Suppressor macrophage (primary cell): ENCODE data around the gene MGAT4A.
"Not testable (repeated sequence)": the region's sequence is repeated elsewhere in the genome, so short reads cannot be mapped to it uniquely, and the experiment has no call there.

Experiments used
- DNase-seq, 4 experiments: peaks; one replicate each; pipeline ENCODE4 v3.0.0-alpha.2; 2020 to 2022

Gene MGAT4A

GRCh38 chr2:98759827-98760625, 29.1 kb upstream of the MGAT4A start:
- DNase-seq = peak; percentile 64 to 87 (median 81)

DNA sequence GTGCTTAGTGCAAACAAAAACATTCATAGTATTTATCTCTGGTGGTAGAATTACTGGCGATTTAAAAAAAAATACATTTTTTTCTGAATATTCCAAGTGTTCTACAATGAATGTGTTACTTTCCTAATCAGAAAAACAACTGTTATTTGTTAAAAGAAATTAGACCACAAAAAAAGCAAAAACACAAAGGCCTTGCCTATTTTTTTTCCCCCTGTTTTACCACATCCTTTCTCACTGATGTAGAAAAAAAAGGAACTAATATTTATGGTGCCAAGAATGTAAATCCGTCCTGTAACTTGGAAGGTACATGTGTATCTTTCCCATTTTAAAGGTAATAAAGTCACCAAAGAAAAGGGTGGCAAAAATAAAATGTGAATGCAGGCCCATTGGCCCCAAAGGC, 28.4 kb upstream of the MGAT4A start:
- DNase-seq = peak in 2 of 4 experiments; percentile 23 to 54

DNA sequence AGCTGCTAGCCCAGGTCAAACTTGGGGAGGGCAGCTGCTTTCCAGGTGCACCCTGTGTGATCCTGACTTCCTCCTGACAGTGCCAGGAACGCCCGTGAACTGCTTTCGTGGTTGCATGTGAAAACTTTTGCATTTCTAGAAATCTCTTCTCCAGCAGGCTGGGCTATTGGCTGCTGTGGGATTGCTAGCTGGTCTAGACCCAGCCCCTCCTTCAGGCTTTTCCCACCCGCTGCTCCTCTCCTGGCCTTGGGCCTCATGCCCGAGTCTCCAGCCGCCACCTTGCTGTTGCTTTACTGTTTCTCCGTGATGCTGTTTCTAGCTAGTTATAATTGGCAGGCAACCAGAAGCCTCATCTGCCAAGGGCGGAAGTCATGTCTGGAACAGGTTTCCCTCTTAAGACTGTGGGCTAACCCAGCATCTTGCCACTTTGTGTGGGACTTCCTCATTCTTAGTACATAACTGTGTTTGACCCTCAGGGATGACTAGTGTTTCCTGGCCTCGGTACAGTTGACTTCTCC, 27.0 kb upstream of the MGAT4A start:
- DNase-seq = peak; percentile 85 to 96 (median 92)

DNA sequence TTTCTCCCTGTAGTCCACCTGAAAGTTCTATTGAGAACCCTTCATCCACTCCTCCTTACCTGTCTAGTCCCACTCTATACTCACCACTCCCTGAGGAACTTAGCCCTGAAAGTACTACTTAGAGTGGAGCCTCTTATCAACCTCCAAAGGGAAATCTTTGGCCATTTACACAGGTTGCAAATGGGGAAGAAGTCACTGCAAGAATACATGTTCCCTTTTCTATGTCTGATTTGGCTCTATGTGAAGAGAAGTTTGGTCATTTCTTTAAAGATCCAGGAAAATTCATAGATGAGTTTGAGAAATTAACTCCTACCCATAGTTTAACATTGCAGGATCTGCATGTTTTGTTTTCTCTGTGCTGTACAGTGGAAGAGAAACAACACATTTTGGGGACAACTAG, 22.9 kb upstream of the MGAT4A start:
- DNase-seq = peak in 3 of 4 experiments; percentile 31 to 60 (median 58)

DNA sequence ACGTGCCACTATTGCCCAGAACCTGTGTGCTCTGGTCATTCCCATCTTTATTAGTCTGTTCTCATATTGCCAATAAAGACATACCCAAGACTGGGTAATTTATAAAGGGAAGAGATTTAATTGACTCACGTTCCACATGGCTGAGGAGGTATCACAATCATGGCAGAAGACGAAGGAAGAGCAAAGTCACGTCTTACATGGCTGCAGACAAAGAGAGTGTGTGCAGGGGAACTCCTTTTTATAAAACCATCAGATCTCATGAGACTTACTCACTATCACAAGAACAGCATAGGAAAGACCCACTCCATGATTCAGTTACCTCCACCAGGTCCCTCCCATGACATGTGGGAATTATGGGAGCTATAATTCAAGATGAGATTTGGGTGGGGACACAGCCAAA, 21.8 kb upstream of the MGAT4A start:
- not testable (repeated sequence) for DNase-seq

GRCh38 chr2:98751748-98752147, 20.8 kb upstream of the MGAT4A start:
- DNase-seq = no peak

- DNase-seq = no peak
Observed at GRCh38 chr2:98750593-98751282, 19.8 kb upstream of the MGAT4A start.

- DNase-seq = peak; percentile 92 to 98 (median 94)
Observed at GRCh38 chr2:98749066-98749450, 18.1 kb upstream of the MGAT4A start.

DNA sequence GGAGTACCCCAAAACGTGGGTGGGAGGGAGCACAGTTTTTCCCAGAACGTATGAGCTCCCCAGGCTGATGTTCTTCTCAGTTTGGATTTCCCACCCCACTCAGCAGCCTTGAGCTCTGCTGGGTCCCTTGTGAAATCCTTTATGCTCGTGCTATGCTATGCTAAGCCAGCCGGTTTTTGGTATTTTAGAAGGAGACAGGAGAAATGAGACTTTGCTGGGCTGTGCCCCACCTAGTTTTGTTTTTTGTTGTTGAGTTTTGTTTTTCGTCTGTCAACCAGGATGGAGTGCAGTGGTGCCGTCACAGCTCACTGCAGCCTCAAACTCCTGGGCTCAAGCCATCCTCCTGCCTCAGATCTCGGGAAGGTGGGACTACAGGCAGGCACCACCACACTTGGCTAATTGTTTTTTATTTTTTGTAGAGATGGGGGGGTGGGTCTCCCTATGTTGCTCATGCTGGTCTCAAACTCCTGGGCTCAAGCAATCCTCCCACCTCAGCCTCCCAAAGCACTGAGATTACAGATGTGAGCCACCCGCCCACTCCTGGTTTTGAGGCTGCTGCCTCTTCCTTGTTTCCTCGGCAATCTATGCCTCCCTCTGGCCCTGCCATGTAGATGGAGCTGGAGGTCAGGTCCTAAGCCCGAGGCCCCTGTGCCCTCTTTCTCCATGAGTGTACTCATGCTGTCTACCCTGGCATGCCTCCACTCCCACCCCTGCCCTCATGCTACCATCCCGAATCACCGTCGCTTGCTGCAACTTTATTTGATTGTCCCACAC, 17.5 kb upstream of the MGAT4A start:
- DNase-seq = peak in 2 of 4 experiments; percentile 52 to 65

DNA sequence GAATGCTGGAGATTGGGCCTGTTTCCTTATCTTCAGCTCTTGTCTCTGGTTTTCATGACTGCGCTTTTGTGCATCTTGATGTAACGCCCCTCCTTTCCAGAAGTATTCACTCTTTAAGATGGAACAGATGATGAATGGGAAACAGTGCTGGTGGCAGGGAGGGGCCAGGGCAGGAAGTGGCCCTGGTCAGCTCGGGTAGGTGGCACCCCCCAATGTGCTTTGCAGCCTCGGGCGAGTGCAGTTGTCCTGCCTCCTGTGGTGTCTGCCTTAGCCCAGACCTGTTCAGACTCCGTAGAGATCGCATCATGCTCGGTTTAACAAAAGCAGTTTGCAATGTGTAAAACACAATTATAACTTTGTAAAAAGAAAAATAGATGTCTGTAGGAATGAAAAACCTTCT, 17.0 kb upstream of the MGAT4A start:
- no peak for DNase-seq

- no peak for DNase-seq
Observed at GRCh38 chr2:98746426-98746825, 15.5 kb upstream of the MGAT4A start.

GRCh38 chr2:98744595-98744994, 13.7 kb upstream of the MGAT4A start:
- no peak for DNase-seq

- no peak for DNase-seq
Observed at GRCh38 chr2:98743835-98744234, 12.9 kb upstream of the MGAT4A start.

- DNase-seq = no peak
Observed at GRCh38 chr2:98739020-98739419, 8.1 kb upstream of the MGAT4A start.

DNA sequence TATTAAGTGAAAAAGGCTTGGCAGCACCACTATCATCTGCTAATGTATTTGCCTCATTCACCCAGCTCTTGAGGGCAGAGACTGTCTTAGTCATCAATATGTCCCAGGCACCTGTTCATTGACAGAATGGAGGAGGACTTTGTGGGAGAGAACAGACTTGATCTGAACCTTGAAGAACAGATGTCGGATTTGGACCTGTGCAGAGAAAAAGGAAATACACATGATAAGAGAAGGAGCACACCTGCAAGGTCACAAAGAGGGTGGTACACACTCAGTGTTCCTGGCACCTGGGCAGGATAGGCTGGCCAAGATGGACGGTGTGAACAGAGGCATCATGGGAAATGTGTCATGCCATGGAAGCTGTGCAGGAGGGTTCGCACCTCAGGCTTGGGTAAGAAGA, 7.4 kb upstream of the MGAT4A start:
- no peak for DNase-seq

- DNase-seq = no peak
Observed at GRCh38 chr2:98737848-98738247, 6.9 kb upstream of the MGAT4A start.

- no peak for DNase-seq
Observed at GRCh38 chr2:98736464-98736889, 5.5 kb upstream of the MGAT4A start.

GRCh38 chr2:98734823-98735260, 3.9 kb upstream of the MGAT4A start:
- no peak for DNase-seq

DNA sequence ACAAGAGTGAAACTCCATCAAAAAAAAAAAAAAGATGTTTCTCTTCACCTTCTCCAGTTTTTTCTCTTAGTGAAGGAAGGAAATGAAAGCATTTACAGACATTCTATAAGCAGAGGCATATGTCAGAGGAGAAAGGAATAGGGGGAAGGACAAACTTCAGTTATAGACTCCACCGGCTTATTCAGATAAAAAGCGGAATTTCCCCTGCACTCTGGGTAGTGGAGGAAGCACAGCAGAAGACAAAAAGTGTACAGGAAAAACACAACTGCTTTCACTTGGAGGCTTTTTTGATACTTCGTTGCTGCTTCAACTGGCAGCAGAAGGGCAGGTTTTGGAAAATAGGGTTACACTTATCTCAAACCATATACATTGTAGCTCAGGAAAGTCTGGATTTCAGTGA, 3.2 kb upstream of the MGAT4A start:
- peak; percentile 43 to 76 (median 64) for DNase-seq

DNA sequence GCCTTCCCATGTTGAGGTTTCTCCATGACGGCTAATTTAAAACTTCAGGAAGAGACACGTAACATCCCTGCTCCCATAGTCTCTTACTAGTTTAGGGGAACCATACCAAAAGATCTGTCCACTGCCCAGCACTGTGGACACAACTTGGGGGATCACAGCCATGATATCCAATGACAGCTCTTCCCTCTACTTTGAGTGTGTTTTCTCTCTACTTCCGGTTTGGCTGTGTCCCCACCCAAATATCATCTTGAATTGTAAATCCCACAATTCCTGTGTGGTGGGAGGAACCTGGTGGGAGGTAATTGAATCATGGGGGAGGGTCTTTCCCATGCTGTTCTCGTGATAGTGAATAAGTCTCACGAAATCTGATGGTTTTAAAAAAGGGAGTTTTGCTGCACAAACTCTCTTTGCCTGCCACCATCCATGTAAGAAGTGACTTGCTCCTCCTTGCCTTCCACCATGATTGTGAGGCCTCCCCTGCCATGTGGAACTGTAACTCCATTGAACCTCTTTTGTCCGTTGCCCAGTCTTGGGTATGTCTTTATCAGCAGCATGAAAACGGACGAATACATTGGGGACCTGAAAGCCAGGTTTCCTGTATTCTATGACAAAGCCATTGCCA, 1.6 kb upstream of the MGAT4A start:
- DNase-seq = no peak

DNA sequence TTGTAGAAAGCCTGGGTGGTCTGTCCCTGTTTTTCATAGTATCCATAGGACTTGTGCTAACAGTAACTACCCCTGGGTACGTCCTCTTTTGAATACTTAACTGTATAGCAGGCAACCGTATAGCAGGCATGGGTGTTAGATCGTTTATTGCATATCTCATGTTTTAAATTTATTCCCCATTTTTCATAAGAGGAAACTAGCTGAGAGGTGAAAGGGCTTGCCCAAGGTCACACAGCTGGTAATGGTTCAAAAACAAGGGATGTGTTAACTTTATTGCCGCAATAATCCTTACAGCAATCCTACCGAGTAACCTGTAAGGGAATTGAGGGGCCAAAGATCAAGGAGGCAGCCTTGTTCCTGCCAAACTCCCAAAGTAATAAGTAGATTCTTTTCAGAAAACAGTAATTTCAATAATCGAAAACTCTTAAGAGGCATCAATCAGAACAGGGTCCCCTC, 990 bp upstream of the MGAT4A start:
- peak in 3 of 4 experiments; percentile 21 to 48 (median 37) for DNase-seq

GRCh38 chr2:98730707-98731040, 258 bp downstream of the MGAT4A start:
- DNase-seq = peak in 3 of 4 experiments; percentile 66 to 89 (median 72)
